Measurements from ENCODE around the gene GSDMA. TPM values are rescaled to one million over a fixed set of nuclear protein-coding genes. Genes with fewer than 3 reads are reported as not detected.

Gene GSDMA
- total and polyA plus RNA-seq, 4 donors, result 0.19 to 0.61 (median 0.41) TPM; not detected in 1

DNA sequence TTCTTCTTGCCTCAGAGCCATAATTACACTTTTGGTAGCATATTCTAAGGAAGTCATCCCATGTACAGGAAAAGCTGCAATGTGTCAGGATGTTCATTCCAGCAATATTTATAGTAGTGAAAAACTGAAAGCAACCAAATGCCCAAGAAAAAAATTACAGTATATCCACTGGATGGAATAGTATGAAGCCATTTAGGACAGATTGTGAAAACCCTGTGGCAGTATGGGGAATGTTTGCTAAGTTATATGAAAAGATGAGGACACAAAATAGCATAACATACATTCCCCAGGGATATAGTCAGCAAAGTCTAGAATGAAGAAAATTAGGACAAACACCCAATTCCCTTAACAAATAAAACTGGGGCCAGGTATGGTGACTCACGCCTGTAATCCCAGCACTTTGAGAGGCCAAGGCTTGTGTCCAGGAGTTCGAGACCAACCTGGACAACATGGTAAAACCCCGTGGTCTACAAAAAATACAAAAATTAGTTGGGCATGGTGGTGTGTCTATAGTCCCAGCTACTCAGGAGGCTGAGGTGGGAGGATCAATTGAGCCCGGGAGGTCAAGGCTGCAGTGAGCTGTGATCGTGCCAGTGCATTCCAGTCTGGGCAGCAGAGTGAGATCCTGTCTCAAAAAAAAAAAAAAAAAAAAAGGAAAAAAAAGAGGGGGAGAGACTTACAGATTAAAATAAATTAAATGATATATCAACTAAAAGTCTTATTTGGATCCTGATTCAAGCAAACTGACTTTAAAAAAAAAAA lies 33.0 kb upstream of the GSDMA start:
- Histone ChIP-seq H3K9me3 (ENCODE audit: control insufficient read depth, insufficient read depth, low read length) (no peaks in the 10 kb centered on the region), H3K27ac (ENCODE audit: low read depth, low read length) (no peak overlapping the region), H3K4me1 (ENCODE audit: control insufficient read depth, insufficient read depth, low read length) (peaks cover 32% of the 10 kb centered on the region), H3K4me3 (ENCODE audit: low read depth, low read length) (no peak overlapping the region), H3K36me3 (ENCODE audit: control insufficient read depth, insufficient read depth, low read length) (no peaks in the 10 kb centered on the region), H3K27me3 (ENCODE audit: control insufficient read depth, insufficient read depth, low read length) (no peaks in the 10 kb centered on the region)
- no peak for DNase-seq (ENCODE audit: low read depth in 4 of 6, low spot score in 6 of 6)
- WGBS (ENCODE audit: insufficient coverage), result 100% methylated on average over 2 of the region's 5 CpGs

DNA sequence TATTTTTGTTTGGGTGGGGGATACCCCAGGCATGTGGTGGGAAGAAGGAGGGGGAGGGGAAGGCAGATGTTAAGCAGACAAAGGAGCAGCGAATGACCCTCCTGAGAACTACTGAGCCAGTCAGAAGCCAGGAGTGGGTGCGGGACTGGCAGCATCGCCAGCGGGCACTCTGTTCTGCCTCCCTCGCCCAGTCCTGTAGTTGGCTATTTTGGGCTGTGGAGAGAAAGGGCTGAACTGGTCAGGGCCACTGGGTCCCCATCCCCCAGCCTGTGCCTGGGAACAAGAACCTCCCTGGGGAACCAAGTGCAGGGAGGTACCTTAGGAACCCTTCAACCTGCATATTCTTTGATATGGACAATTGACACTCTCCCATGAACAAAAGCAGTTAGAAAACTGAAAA lies 28.9 kb upstream of the GSDMA start:
- no peaks in the 10 kb centered on the region for H3K9me3 ChIP-seq (ENCODE audit: control insufficient read depth, insufficient read depth, low read length)
- DNase-seq (ENCODE audit: low read depth in 4 of 6, low spot score in 6 of 6), result peak in 1 of 6 donors; percentile 32
- no peaks in the 10 kb centered on the region for H3K27me3 ChIP-seq (ENCODE audit: control insufficient read depth, insufficient read depth, low read length)
- no peaks in the 10 kb centered on the region for H3K36me3 ChIP-seq (ENCODE audit: control insufficient read depth, insufficient read depth, low read length)
- H3K4me1 ChIP-seq (ENCODE audit: control insufficient read depth, insufficient read depth, low read length), result peaks cover 4% of the 10 kb centered on the region
- 68% methylated on average over 5 of the region's 5 CpGs for WGBS (ENCODE audit: insufficient coverage)
- H3K27ac ChIP-seq (ENCODE audit: low read depth, low read length), result no peak overlapping the region
- H3K4me3 ChIP-seq (ENCODE audit: low read depth, low read length), result no peak overlapping the region

DNA sequence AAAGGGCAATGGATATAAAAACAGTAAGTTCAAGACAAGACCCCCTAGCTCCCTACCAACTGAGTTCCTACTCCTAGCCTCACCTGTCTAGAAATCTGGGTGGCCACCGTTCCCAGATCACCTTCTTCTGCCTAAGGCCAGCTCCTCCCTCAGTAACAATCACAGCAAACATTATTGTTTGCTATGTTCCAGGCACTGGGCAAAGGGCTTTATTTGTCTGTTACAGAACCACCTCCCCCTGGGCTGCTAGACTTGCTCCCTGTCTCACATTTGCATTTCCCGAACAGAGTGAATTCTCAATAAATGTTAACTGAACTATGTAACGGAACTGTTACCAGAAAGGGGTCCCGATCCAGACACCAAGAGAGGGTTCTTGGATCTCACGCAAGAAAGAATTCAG lies 28.5 kb upstream of the GSDMA start:
- Histone ChIP-seq H3K4me3 (ENCODE audit: low read depth, low read length) (no peak overlapping the region), H3K9me3 (ENCODE audit: control insufficient read depth, insufficient read depth, low read length) (no peaks in the 10 kb centered on the region), H3K4me1 (ENCODE audit: control insufficient read depth, insufficient read depth, low read length) (peaks cover 4% of the 10 kb centered on the region), H3K27ac (ENCODE audit: low read depth, low read length) (no peak overlapping the region), H3K27me3 (ENCODE audit: control insufficient read depth, insufficient read depth, low read length) (no peaks in the 10 kb centered on the region), H3K36me3 (ENCODE audit: control insufficient read depth, insufficient read depth, low read length) (no peaks in the 10 kb centered on the region)
- WGBS (ENCODE audit: insufficient coverage), result 50% methylated on average over 1 of the region's 5 CpGs
- no peak for DNase-seq (ENCODE audit: low read depth in 4 of 6, low spot score in 6 of 6)

DNA sequence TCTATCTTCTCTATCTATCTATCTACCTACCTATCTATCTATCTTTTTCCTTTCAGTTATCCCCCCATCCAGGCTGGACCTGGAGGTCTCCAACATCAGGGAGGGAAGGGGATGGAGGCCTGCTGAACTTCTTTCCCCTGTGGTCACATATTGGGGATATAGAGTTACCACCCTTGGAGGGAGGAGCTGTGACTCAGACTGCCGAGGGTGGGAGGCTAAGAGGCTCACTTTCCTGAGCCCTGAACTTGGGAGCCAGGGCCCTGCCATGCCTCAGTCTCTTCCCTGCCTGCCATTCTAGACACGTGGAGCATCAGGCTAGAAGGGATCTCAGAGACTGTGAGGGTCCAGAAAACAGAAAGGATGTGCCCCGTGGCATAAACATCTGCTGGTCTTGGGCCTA lies 26.9 kb upstream of the GSDMA start:
- DNase-seq (ENCODE audit: low read depth in 4 of 6, low spot score in 6 of 6), result no peak
- 65% methylated on average over 3 of the region's 3 CpGs for WGBS (ENCODE audit: insufficient coverage)
- no peak overlapping the region for H3K27ac ChIP-seq (ENCODE audit: low read depth, low read length)
- H3K4me1 ChIP-seq (ENCODE audit: control insufficient read depth, insufficient read depth, low read length), result peaks cover 8% of the 10 kb centered on the region
- H3K9me3 ChIP-seq (ENCODE audit: control insufficient read depth, insufficient read depth, low read length), result no peaks in the 10 kb centered on the region
- no peak overlapping the region for H3K4me3 ChIP-seq (ENCODE audit: low read depth, low read length)
- H3K27me3 ChIP-seq (ENCODE audit: control insufficient read depth, insufficient read depth, low read length), result no peaks in the 10 kb centered on the region
- H3K36me3 ChIP-seq (ENCODE audit: control insufficient read depth, insufficient read depth, low read length), result no peaks in the 10 kb centered on the region

DNA sequence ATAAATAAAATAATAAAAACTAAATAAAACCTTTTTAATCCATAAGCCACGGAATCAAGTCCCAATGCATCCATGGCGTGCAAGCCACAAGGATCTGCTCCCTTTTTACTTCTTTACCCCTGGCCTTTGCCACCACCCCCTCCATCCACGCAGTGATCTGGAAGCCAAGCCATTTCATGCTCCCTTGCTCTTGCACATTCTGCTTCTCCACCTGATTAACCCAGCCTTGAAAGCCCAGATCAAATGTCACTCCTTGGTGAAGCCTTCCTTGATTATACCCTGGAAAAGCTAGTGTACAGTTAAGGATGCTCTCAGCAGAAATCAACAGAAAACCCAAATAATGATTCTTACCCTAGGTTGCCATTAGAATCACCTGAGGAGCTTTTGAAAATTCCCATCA lies 25.4 kb upstream of the GSDMA start:
- Histone ChIP-seq H3K4me3 (ENCODE audit: low read depth, low read length) (no peak overlapping the region), H3K27me3 (ENCODE audit: control insufficient read depth, insufficient read depth, low read length) (no peaks in the 10 kb centered on the region), H3K9me3 (ENCODE audit: control insufficient read depth, insufficient read depth, low read length) (no peaks in the 10 kb centered on the region), H3K4me1 (ENCODE audit: control insufficient read depth, insufficient read depth, low read length) (peaks cover 8% of the 10 kb centered on the region), H3K27ac (ENCODE audit: low read depth, low read length) (no peak overlapping the region), H3K36me3 (ENCODE audit: control insufficient read depth, insufficient read depth, low read length) (no peaks in the 10 kb centered on the region)
- WGBS (ENCODE audit: insufficient coverage), result 92% methylated on average over 3 of the region's 3 CpGs
- DNase-seq (ENCODE audit: low read depth in 4 of 6, low spot score in 6 of 6), result no peak

DNA sequence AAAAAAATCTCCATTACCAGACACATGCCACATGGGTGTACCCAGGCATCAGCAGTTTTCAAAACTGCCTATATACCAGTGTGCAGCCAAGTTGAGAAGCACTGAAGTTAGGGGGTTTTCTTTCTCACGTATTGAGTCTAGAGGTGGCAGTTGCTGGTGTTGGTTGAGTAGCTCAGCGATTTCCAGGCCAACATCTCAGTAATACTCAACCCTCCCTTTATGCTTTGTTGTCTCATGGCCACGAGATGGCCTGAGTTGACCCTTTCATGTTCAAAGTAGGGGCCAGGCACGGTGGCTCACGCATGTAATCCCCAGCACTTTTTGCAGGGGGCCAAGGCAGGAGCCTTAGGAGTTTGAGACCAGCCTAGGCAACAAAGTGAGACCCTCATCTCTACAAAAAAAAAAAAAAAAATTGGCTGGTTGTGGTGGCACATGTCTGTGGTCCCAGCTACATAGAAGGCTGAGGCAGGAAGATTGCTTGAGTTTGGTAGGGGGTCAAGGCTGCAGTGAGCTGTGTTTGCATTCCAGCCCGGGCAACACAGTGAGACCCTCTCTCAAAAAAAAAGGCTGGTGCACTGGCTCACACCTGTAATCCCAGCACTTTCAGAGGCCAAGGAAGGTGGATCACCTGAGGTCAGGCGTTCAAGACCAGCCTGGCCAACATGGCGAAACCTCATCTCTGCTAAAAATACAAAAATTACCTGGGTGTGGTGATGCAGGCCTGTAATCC lies 24.5 kb upstream of the GSDMA start:
- DNase-seq (ENCODE audit: low read depth in 4 of 6, low spot score in 6 of 6), result no peak
- Histone ChIP-seq H3K4me3 (ENCODE audit: low read depth, low read length) (no peak overlapping the region), H3K27me3 (ENCODE audit: control insufficient read depth, insufficient read depth, low read length) (no peaks in the 10 kb centered on the region), H3K27ac (ENCODE audit: low read depth, low read length) (no peak overlapping the region), H3K9me3 (ENCODE audit: control insufficient read depth, insufficient read depth, low read length) (no peaks in the 10 kb centered on the region), H3K36me3 (ENCODE audit: control insufficient read depth, insufficient read depth, low read length) (no peaks in the 10 kb centered on the region), H3K4me1 (ENCODE audit: control insufficient read depth, insufficient read depth, low read length) (peaks cover 8% of the 10 kb centered on the region)
- WGBS (ENCODE audit: insufficient coverage), result 63% methylated on average over 4 of the region's 8 CpGs

DNA sequence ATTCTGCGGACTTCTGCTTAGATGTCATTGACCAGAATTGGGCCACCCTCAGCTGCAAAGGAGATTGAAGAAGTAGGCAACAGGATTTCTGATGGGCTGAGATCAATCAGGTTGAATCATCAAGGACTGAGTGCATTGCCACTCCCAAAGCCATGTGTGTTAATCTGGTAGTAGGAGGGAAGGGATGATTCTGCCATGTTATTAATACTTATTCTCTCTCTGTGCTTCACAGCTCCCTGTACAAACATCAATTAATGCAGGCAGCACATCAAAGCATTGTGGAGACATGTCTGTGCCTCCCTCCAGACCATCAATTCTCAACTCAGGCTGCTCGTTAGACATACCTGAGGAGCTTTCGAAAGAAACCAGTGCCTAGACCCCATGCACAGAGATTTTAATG lies 23.7 kb upstream of the GSDMA start:
- Histone ChIP-seq H3K36me3 (ENCODE audit: control insufficient read depth, insufficient read depth, low read length) (no peaks in the 10 kb centered on the region), H3K4me1 (ENCODE audit: control insufficient read depth, insufficient read depth, low read length) (peaks cover 7% of the 10 kb centered on the region), H3K27ac (ENCODE audit: low read depth, low read length) (no peak overlapping the region), H3K9me3 (ENCODE audit: control insufficient read depth, insufficient read depth, low read length) (no peaks in the 10 kb centered on the region), H3K4me3 (ENCODE audit: low read depth, low read length) (no peak overlapping the region), H3K27me3 (ENCODE audit: control insufficient read depth, insufficient read depth, low read length) (no peaks in the 10 kb centered on the region)
- peak in 1 of 6 donors; percentile 63 for DNase-seq (ENCODE audit: low read depth in 4 of 6, low spot score in 6 of 6)
- no CpG with 5 or more reads among the region's 3 CpGs for WGBS (ENCODE audit: insufficient coverage)

DNA sequence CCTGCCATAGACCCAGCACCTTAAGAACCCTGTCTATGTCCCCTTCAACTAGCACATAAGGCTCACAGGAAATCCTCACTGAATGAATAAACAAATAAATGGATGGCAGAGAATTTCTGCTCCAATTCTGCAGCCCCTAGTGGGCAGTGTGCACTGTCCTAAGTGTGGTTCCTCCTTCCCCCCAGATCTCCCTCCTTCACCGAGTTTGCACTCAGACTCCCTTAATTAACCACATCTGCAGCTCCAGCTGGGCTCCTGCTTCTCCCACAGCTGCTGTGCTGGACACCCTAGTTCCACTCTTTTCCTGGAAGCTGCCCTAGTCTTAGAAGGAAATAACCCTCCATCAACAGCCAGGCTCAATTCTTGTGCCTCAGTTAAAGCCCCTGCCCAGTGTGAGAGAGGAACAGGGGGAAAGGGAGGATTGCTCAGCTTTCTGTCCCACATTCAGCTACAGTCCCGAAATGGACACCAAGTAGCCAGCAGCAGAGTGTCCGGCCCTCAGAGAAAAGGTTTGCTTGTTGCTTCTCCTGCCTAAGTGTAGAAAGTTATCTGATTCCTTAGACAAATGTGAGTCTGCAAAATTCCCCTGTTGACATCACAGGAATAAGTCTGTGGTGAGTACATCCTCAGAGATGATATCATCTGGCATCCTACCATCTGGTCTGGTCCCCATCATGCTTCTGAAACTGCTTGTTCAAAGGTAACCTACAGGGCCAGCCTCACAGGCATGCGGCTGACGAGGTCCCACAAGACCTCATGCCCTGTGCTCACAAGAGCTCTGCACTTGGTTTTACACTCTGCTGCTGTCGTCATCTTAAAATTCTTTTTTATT lies 23.0 kb upstream of the GSDMA start:
- 63% methylated on average over 5 of the region's 6 CpGs for WGBS (ENCODE audit: insufficient coverage)
- Histone ChIP-seq H3K4me1 (ENCODE audit: control insufficient read depth, insufficient read depth, low read length) (peaks cover 7% of the 10 kb centered on the region), H3K27me3 (ENCODE audit: control insufficient read depth, insufficient read depth, low read length) (no peaks in the 10 kb centered on the region), H3K4me3 (ENCODE audit: low read depth, low read length) (no peak overlapping the region), H3K9me3 (ENCODE audit: control insufficient read depth, insufficient read depth, low read length) (no peaks in the 10 kb centered on the region), H3K36me3 (ENCODE audit: control insufficient read depth, insufficient read depth, low read length) (no peaks in the 10 kb centered on the region), H3K27ac (ENCODE audit: low read depth, low read length) (peak overlapping the region; percentile 41)
- DNase-seq (ENCODE audit: low read depth in 4 of 6, low spot score in 6 of 6), result peak in 2 of 6 donors; percentile 32 to 35

DNA sequence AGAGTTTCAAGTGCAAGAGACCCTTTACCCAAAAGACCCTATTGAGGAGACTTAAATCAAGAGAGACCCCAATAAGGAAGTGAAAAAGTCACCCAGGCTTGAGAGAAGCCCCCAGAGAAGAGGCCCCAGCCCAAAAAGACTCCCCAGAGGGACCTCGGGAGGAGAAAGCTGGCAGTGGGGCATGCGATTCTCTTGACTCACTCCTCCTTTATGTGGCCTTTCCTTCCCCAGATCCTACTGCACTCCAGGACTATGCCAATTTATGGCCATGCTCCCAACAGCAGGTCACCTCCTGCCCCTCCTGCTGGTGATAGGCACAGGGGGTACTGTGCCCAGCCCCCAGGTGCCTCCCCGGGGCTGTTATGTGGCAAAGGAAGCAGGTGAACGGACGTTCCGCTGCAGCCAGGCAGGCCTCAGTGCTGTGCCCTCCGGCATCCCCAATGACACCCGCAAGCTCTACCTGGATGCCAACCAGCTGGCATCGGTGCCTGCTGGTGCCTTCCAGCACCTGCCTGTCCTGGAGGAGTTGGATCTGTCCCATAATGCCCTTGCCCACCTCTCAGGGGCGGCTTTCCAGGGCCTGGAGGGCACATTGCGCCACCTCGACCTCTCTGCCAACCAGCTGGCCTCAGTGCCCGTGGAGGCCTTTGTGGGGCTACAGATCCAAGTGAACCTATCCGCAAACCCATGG lies 19.0 kb upstream of the GSDMA start:
- H3K9me3 ChIP-seq (ENCODE audit: control insufficient read depth, insufficient read depth, low read length), result no peaks in the 10 kb centered on the region
- H3K4me1 ChIP-seq (ENCODE audit: control insufficient read depth, insufficient read depth, low read length), result peaks cover 7% of the 10 kb centered on the region
- DNase-seq (ENCODE audit: low read depth in 4 of 6, low spot score in 6 of 6), result no peak
- no peaks in the 10 kb centered on the region for H3K36me3 ChIP-seq (ENCODE audit: control insufficient read depth, insufficient read depth, low read length)
- no peaks in the 10 kb centered on the region for H3K27me3 ChIP-seq (ENCODE audit: control insufficient read depth, insufficient read depth, low read length)
- no peak overlapping the region for H3K27ac ChIP-seq (ENCODE audit: low read depth, low read length)
- WGBS (ENCODE audit: insufficient coverage), result 80% methylated on average over 14 of the region's 14 CpGs
- H3K4me3 ChIP-seq (ENCODE audit: low read depth, low read length), result no peak overlapping the region

Data from spinal cord (tissue), 10 donors.